ENCODE measurements around the gene SPOCK1.
"Not testable (repeated sequence)": the region's sequence is repeated elsewhere in the genome, so short reads cannot be mapped to it uniquely, and the experiment has no call there.

The SPOCK1 gene

DNA sequence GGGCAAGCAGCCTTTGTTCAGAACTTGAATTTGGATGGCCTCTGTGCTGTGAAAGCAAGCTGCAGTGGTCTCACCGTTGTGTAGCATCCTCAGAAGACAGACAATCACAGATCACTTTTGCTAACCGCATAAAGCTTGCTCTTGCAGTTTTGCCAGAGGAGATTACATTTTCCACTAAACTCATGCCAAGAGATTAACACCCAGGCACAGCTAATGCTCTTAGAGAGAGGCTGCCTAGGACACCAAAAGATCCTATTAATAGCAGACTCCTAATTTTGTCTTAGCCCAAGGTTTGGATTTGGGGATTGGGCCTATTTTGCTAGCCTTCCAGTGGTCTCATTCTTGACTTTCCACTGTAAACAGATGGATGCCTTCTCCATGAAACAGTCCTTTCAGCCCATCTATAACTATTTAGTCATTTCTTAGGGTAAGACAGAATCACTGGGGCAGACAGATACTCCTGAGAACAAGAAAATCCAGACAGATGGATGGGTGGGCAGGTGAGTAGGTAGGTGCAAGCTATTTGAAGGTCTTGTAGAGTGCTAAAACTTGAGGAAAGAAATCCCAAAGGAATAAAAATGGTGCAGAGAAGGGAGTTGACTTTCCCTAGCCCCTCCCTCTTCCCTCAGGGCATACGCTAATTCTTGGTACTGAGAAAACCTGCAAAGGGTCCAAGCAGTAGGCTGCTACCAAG lies 506.2 kb downstream of the SPOCK1 start:
- DNase-seq = no peak

DNA sequence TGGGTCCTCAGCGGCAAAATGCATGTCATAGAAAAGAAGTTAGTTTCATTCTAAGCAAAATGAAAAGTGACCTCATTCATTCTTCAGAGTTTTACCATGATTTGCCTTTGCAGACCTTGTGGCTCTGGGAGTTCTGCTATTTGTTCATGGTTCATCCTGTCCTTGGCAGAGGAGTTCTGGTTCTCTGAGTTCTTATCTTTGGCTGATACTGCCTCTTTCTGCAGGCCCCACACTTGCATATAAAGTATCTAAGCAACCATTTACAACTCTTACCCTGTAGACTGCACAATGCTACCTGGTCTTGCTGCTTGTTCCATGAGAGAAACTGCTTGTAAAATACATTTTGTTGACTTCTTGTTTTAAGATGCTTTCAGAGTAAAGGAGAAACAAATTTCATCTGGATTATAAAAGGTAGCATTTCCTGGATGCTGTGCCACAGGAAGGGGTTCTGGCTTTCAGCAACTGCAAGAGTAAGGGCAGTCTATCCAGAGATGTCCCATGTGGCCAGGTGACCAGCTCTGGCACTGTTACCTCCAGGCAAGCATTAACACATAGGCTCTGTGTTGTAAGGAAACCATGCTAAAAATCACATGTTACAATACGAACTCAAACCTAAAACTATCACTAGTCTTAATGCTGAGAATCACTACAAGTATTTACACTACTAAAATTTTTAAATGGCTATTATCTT lies 513.2 kb downstream of the SPOCK1 start:
- no peak for DNase-seq

DNA sequence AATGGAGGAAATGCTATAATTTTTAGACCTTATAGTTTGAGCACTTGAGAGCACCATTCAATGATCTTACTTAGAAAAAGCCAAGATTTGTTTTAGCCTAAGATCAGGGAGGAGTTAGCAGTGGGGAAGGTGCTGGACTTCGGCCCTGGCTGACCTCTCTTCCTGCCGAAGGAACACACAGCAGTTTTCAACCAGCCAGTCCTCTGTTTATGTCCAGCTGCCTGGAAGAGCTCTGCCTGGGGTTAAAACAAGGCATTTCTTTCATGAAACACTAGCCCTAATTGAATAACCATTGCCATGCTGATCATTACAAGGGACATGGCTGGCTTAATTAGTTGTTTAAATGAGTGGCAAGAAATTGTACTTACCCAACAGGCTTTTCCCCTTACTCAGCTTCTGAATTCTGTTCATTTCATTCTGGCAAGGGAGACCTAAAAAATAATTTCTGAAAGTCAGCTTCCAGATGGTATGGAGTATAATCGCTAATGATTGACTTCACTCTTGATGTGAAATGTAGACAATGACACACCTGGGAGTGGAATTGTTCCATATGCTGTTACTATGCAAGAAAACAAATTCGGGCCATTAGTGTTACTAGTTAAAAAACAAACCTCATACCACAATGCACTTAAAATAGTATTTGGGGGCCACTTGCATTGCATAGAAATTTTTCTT lies 514.2 kb downstream of the SPOCK1 start:
- no peak for DNase-seq

DNA sequence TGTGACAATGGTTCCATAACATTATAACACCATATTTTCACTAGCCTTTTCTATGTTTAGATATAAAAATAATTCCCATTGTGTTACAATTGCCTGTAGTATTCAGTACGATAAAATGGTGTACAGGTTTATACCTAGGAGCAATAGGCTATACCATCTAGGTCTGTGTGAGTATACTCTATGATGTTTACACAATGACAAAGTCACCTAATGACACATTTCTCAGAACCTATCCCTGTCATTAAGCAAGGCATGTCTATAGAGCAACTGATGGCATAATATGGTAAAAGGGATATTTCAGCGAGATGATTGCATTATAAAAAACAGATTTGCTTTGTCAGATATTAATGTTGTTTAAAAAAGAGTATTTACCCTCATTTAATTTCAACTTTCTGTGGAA lies 517.2 kb downstream of the SPOCK1 start:
- no peak for DNase-seq

DNA sequence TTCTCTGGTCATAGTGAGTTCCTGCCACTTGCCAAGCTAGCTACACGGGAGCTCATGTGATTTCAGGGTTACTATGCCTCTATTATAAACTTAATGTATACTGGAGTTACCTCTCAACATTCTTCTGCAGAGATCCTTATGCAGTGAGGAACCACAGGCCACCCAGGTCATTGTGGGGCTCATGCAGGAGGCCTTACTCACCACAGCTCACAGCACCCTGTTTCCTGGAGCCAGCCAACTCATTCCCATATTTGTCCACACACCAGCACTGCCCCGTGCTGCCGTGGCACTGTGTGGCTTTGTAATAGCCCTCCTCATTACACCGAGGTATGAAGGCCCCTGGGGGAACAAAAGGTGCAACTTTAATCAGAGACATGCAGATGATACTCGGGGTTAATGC lies 520.0 kb downstream of the SPOCK1 start:
- DNase-seq = no peak

DNA sequence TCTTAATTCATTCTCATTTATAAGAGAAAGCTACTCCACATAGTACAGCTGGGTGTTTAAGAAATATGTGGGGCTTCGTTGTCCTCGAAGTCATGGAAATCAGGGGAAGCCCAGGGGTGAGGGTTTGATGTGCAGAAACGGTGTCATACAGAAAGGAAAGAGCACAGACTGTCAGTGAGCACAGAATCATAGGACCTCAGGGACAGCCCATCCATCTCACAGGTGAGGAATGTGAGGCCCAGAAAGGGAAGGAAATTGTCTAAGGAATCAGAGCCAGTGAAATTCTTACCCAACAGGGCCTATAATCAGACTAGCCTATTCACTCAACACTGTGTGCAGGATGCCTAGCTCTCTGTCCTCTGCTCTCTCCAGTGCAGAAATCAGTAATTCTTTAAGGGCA lies 535.6 kb downstream of the SPOCK1 start:
- DNase-seq = no peak

DNA sequence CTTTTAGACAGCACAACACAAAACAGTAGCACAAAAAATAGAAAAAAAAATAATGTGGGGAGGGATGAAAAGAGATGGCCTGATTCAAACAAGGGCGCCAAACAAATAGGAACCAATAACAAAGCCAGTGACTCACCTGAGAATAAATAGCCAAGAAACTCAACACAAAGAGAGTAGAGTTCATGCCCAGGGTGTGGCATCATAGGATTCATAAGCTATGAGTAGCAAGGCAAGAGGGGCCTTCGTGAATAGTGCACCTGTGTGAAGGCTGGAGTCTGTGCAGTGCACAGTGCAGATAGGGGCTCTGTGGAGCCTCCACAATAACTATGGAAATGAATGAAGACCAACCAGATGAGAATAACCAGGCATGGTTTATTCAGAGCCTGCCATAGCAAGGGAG lies 541.7 kb downstream of the SPOCK1 start:
- no peak for DNase-seq

DNA sequence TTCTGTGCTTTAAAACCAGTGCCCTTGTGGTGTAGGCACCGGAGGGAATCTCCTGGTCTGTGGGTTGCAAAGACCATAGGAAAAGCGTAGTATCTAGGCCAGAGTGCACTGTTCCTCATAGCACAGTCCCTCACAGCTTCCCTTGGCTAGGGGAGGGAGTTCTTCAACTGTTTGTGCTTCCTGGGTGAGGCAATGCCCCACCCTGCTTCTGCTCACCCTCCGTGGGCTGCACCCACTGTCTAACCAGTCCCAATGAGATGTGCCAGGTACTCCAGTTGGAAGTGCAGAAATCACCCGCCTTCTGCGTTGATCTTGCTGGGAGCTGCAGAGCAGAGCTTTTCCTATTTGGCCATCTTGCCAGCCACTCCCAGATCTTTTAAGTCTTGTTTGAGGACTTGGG lies 545.0 kb downstream of the SPOCK1 start:
- not testable (repeated sequence) for DNase-seq

DNA sequence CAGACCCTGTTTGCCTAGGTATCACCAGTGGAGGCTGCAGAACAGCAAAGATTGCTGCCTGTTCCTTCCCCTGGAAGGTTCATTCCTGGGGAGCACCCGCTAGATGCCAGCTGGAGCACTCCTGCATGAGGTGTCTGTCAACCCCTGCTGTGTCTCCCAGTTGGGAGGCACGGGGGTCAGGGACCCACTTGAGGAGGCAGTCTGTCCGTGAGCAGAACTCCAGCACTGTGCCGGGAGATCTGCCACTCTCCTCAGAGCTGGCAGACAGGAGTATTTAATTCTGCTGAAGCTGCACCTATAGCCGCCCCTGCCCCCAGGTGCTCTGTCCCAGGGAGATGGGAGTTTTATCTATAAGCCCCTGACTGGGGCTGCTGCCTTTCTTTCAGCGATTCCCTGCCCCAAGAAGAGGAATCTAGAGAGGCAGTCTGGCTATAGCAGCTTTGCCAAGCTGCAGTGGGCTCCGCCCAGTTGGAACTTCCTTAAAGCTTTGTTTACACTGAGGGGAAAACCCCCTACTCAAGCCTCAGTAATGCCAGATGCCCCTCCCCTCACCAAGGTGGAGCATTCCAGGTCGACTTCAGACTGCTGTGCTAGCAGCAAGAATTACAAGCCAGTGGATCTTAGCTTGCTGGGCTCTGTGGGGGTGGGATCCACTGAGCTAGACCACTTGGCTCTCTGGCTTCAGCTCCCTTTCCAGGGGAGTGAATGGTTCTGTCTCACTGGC lies 545.6 kb downstream of the SPOCK1 start:
- not testable (repeated sequence) for DNase-seq

DNA sequence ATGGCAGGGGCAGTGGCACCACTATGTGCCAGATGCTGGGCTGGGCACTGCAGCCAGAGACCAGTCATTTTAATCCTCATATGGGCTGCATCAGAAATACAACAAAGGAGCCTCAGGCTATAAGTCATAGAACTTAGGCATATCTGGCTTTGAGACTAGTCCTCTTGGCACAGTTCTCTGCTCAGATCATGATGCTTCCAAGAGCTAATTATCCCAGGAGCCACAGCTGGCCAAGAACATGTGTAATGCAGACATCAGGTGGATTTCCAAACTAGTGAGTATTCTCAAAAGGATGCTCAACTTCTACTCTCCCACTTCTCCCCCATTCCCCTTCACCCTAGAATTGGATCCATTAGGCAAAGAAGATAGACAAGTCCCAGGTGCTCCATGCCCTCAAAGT lies 571.6 kb downstream of the SPOCK1 start:
- no peak for DNase-seq

DNA sequence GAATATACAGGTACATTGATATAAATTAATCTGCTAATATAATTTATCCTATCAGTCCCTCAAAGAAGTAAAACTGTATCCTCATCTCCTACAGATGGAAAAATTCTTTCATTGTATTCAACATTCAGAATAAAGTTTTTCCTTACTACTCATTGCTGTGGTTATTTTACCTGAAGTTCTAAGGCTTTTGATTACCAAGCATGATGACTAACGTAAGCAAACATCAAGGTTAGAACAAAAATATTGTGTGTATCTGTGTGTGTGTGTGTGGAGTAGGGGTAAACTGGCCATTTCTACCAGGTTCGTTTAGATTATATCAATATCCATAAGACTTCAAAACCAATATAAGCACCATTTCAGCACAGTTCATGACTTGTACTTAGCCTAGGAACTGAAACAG lies 573.1 kb downstream of the SPOCK1 start:
- DNase-seq = no peak
